Transverse colon (tissue), 4 donors: ENCODE data around the gene ARTN. TPM values are rescaled to one million over a fixed set of nuclear protein-coding genes. Genes with fewer than 3 reads are reported as not detected.

Experiments
- DNase-seq: peaks from one replicate; pipeline ENCODE4 v3.0.0-alpha.2; 2019
- H3K27ac ChIP-seq, 4 donors: fragments of 200-600 bp; sonication (generic); 2 replicates each; pipeline ENCODE4 v1.5.1; 2016 to 2018; ENCODE audit warnings: inconsistent platforms in 4 of 4
- H3K27me3 ChIP-seq: fragments of 200-600 bp; sonication (generic); 2 replicates; pipeline ENCODE4 v1.5.1; 2017; ENCODE audit warnings: inconsistent platforms
- H3K36me3 ChIP-seq, 4 donors: fragments of 200-600 bp; sonication (generic); 2 replicates each; pipeline ENCODE4 v1.5.1; 2017 to 2019; ENCODE audit warnings: inconsistent platforms in 4 of 4
- H3K4me1 ChIP-seq, 4 donors: fragments of 200-600 bp; sonication (generic); 2 replicates each; pipeline ENCODE4 v1.5.1; 2017 to 2020; ENCODE audit warnings: inconsistent platforms in 4 of 4
- H3K4me3 ChIP-seq, 4 donors: fragments of 200-600 bp; sonication (generic); 1 replicate in 1 of 4; 2 replicates in 3 of 4; pipeline versions ENCODE4 v1.5.1 to v1.6.1; 2017 to 2019; ENCODE audit warnings: inconsistent platforms in 4 of 4
- H3K9me3 ChIP-seq, 2 donors: fragments of 200-600 bp; sonication (generic); 2 replicates each; pipeline ENCODE4 v1.5.1; 2017 to 2019; ENCODE audit warnings: inconsistent platforms in 2 of 2
- EP300 ChIP-seq: sonication (generic); formaldehyde crosslinking; IDR thresholded peaks from one replicate; pipeline ENCODE4 v1.6.1; 2017; ENCODE audit warnings: antibody characterized with exemption, low read depth
- POLR2A ChIP-seq: fragments of 450-650 bp; IDR thresholded peaks from one replicate; pipeline ENCODE4 v1.6.1; 2016; ENCODE audit warnings: antibody characterized with exemption, mild to moderate bottlenecking, moderate library complexity
- POLR2AphosphoS5 ChIP-seq, 3 donors: sonication (generic); formaldehyde crosslinking; IDR thresholded peaks; one replicate each; pipeline ENCODE4 v1.6.1; 2016; ENCODE audit warnings: antibody characterized with exemption in 3 of 3
- WGBS, 2 donors: methylation state at CpG; one replicate each; pipeline ENCODE4 v1.1.5; 2018; ENCODE audit warnings: low coverage in 1 of 2; 5-methylcytosine and 5-hydroxymethylcytosine counted together
- in situ Hi-C, 4 donors: fragments of 200-750 bp; cut with MboI; loops; one replicate each; pipeline versions ENCODE4 v1.15.0 to v1.15.1; 2017; ENCODE audit warnings: low sequenced_read_pairs in 3 of 4, low pct_ligation_motif_present in 1 of 4, low pct_unique_long_range_greater_than_20kb in 1 of 4
- intact Hi-C: fragments of 100-400 bp; cut with DNase I; formaldehyde crosslinking; loops from one replicate; pipeline ENCODE4 v1.15.1; 2023; ENCODE audit warnings: low total_unique reads
- total RNA-seq, 4 donors: library from RNA; depleted of rRNA; stranded (reverse); fragments of >200 nt; gene quantifications; one replicate each; pipeline ENCODE4 v1.1.0, GENCODE V29; 2016
- TF ChIP-seq, protein P1 (sequence below), 5 experiments: fragments of 200-600 bp in 3 of 5; fragments of 450-650 bp in 2 of 5; sonication (generic) in 3 of 5; IDR thresholded peaks; 1 replicate in 2 of 5; 2 replicates in 3 of 5; pipeline ENCODE4 v1.5.1; 2016 to 2017; ENCODE audit warnings: antibody characterized with exemption in 5 of 5, inconsistent platforms in 3 of 5, mild to moderate bottlenecking in 2 of 5, moderate library complexity in 1 of 5

ARTN gene
- total RNA-seq, 4 donors from 2014 or later, result 0.96 to 17.5 (median 1.9) TPM

DNA sequence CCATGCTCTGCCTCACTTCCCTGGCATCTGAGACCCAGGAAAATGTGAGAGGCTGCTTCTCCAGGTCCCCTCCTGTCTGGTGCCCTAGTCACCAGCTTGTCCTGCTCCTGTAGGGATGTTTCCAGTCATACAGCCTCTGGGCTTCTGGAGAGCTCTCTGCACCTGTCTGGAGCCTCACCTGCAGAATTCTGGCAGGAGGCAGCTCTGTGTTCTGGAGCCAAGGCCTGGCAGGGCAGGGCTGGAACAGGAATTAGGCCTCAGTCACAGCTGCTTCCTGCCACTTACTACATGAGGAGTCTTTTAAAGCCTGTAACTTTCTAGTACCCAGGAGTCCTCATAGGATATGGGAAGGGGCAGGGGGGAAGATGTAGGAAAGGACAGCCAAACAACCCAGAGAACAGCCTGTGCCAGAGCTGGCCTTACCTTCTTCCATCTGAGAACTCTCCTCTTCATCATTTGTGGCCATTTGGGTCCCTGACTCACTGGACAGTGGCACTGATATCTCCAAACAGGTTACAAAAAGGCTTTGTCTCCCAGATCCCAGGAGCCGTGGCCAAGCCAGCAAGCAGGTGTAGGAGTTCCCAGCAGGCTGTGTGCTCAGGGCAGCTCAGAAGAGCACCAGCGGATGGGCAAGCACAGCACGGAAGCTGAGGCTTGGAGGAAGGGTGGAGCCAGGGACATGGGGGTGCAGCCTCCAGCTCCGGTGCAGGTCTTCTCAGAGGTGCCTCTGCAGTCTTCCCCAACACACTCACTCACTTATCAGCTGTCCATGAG is 31.4 kb upstream of the ARTN start:
- intact Hi-C loops, result no loop called here
- in situ Hi-C loops, result no loop called here
- Histone ChIP-seq H3K9me3 (no peaks in the 10 kb centered on the region), H3K27ac (no peak overlapping the region), H3K36me3 (no peaks in the 10 kb centered on the region), H3K27me3 (no peaks in the 10 kb centered on the region), H3K4me3 (no peak overlapping the region), H3K4me1 (no peaks in the 10 kb centered on the region)
- no peak for DNase-seq
- TF ChIP-seq POLR2A (no peak), POLR2AphosphoS5 (IDR thresholded peaks at IDR 0.05) (no peak), EP300 (no peak)
- TF ChIP-seq, protein P1, sequence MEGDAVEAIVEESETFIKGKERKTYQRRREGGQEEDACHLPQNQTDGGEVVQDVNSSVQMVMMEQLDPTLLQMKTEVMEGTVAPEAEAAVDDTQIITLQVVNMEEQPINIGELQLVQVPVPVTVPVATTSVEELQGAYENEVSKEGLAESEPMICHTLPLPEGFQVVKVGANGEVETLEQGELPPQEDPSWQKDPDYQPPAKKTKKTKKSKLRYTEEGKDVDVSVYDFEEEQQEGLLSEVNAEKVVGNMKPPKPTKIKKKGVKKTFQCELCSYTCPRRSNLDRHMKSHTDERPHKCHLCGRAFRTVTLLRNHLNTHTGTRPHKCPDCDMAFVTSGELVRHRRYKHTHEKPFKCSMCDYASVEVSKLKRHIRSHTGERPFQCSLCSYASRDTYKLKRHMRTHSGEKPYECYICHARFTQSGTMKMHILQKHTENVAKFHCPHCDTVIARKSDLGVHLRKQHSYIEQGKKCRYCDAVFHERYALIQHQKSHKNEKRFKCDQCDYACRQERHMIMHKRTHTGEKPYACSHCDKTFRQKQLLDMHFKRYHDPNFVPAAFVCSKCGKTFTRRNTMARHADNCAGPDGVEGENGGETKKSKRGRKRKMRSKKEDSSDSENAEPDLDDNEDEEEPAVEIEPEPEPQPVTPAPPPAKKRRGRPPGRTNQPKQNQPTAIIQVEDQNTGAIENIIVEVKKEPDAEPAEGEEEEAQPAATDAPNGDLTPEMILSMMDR (IDR thresholded peaks at IDR 0.05), result no peak
- 93% methylated on average over 4 of the region's 4 CpGs; no CpG with 5 or more reads in 1 of the 2 donors for WGBS, 2 donors

- H3K27ac ChIP-seq, result no peak overlapping the region
- in situ Hi-C loops (no loop called here), intact Hi-C loops (no loop called here)
- no peaks in the 10 kb centered on the region for H3K36me3 ChIP-seq
- DNase-seq, result no peak
- no peak overlapping the region for H3K4me3 ChIP-seq
- H3K4me1 ChIP-seq, result no peaks in the 10 kb centered on the region
- WGBS, 2 donors, result 67 to 87% methylated on average over 3 to 7 of the region's 7 CpGs
- H3K9me3 ChIP-seq, result no peaks in the 10 kb centered on the region
- TF ChIP-seq POLR2AphosphoS5 (IDR thresholded peaks at IDR 0.05), result no peak
- TF ChIP-seq, protein P1 (IDR thresholded peaks at IDR 0.05), result no peak
- TF ChIP-seq POLR2A, result no peak
- no peaks in the 10 kb centered on the region for H3K27me3 ChIP-seq
These were observed 28.7 kb upstream of the ARTN start for GRCh38 chr1:43904660-43905551.

DNA sequence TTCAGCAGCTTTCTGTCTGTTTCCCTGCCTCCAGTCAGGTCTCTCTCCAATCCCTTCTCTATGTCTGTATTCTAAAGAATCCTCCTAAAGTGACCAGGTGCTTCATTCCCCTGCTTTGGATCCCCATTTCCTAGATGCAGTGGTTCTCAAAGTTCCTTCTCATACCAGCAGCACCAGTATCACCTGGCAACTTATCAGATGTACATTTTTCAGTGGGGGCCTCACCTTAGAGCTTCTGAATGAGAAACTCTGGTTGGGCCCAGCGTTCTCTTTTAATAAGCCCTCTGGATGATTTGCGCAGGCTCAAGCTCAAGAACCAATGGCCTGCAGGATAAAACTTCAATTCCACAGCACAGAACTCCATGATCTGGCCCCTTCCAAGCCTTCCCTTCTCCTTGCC is 25.4 kb upstream of the ARTN start:
- in situ Hi-C loops (no loop called here), intact Hi-C loops (no loop called here)
- Histone ChIP-seq H3K4me1 (peaks cover 6 to 11% (median 10%) of the 10 kb centered on the region in 4 donors), H3K36me3 (no peaks in the 10 kb centered on the region), H3K9me3 (no peaks in the 10 kb centered on the region), H3K27ac (no peak overlapping the region), H3K27me3 (no peaks in the 10 kb centered on the region), H3K4me3 (no peak overlapping the region)
- no peak for DNase-seq
- 98% methylated on average over 2 of the region's 2 CpGs; no CpG with 5 or more reads in 1 of the 2 donors for WGBS, 2 donors
- TF ChIP-seq POLR2A (no peak), EP300 (no peak), POLR2AphosphoS5 (IDR thresholded peaks at IDR 0.05) (no peak)
- TF ChIP-seq, protein P1 (IDR thresholded peaks at IDR 0.05), result no peak

- Histone ChIP-seq H3K27me3 (no peaks in the 10 kb centered on the region), H3K9me3 (no peaks in the 10 kb centered on the region), H3K4me3 (no peak overlapping the region), H3K36me3 (no peaks in the 10 kb centered on the region), H3K27ac (no peak overlapping the region), H3K4me1 (peaks cover 10 to 17% (median 15%) of the 10 kb centered on the region in 4 donors)
- in situ Hi-C loops (no loop called here), intact Hi-C loops (no loop called here)
- 86 to 91% methylated on average over 1 to 5 of the region's 5 CpGs for WGBS, 2 donors
- TF ChIP-seq, protein P1 (IDR thresholded peaks at IDR 0.05), result no peak
- TF ChIP-seq POLR2A (no peak), EP300 (no peak), POLR2AphosphoS5 (IDR thresholded peaks at IDR 0.05) (no peak)
- DNase-seq, result no peak
These were observed 24.7 kb upstream of the ARTN start for GRCh38 chr1:43908858-43909257.
